ENCODE results near the gene CSTPP1.

Gene CSTPP1

GRCh38 chr11:47136921-47137320 lies 200.4 kb downstream of the CSTPP1 start:
- TF ChIP-seq CTCF (IDR thresholded peaks at IDR 0.05; ENCODE audit: low read depth, low read length) = no peak
- DNase-seq (ENCODE audit: extremely low read depth, low read depth) = no peak

- DNase-seq (ENCODE audit: extremely low read depth, low read depth) = no peak
- TF ChIP-seq CTCF (IDR thresholded peaks at IDR 0.05; ENCODE audit: low read depth, low read length) = no peak
Measured at GRCh38 chr11:47137476-47137875, 200.9 kb downstream of the CSTPP1 start.

- no peak for DNase-seq (ENCODE audit: extremely low read depth, low read depth)
- TF ChIP-seq CTCF (IDR thresholded peaks at IDR 0.05; ENCODE audit: low read depth, low read length) = no peak
Measured at GRCh38 chr11:47139878-47140277, 203.3 kb downstream of the CSTPP1 start.

GRCh38 chr11:47143322-47143721 lies 206.8 kb downstream of the CSTPP1 start:
- no peak for TF ChIP-seq CTCF (IDR thresholded peaks at IDR 0.05; ENCODE audit: low read depth, low read length)
- DNase-seq (ENCODE audit: extremely low read depth, low read depth) = peak; percentile 70

GRCh38 chr11:47144541-47144940 lies 208.0 kb downstream of the CSTPP1 start:
- DNase-seq (ENCODE audit: extremely low read depth, low read depth) = no peak
- no peak for TF ChIP-seq CTCF (IDR thresholded peaks at IDR 0.05; ENCODE audit: low read depth, low read length)

GRCh38 chr11:47147250-47147649 lies 210.7 kb downstream of the CSTPP1 start:
- TF ChIP-seq CTCF (IDR thresholded peaks at IDR 0.05; ENCODE audit: low read depth, low read length) = no peak
- no peak for DNase-seq (ENCODE audit: extremely low read depth, low read depth)

- no peak for TF ChIP-seq CTCF (IDR thresholded peaks at IDR 0.05; ENCODE audit: low read depth, low read length)
- no peak for DNase-seq (ENCODE audit: extremely low read depth, low read depth)
Measured at GRCh38 chr11:47147681-47148080, 211.1 kb downstream of the CSTPP1 start.

All from AG09319 (cell line).